ENCODE data around the gene ADGRD1.
"Not testable (repeated sequence)": the region's sequence is repeated elsewhere in the genome, so short reads cannot be mapped to it uniquely, and the experiment has no call there.

ADGRD1 gene

DNA sequence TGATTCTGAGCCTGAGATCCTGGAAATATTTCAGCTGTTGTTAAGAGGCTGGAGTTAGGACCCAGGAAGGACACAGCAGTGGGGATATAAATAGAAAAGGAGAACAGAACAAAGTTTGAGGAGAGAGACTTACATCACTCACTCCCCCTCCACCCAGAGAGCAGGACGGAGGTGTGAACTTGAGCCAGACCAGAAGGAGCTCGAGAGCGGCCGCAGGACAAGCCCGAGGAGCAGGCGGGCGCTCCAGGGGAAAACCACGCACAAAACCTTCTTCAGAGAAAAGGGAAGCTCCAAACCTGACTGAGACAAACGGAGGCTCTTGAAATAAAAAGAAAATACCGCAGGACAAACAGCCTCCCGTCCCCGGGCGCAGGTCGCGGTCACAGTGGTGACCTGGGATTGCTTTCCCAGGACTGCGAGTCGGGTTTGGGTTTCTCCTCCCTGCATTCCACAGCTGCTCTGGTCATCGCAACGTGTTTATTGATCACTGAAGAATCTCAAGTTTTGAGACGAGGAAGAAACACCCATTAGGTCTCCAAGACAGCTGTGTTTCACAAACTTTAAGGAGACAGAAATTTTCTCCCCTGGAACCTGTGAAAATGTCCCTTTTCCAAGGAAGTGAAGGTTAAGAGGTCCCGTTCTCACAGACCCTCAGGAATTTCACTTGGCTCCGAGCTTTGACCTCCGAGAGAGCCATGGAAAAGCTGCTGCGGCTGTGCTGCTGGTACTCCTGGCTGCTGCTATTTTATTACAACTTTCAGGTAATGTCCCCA lies at the start of gene ADGRD1:
ADGRD1 (plus strand) TSS at position 137 of the 773 bp plus-strand sequence; CDS start at position 696, 559 bp downstream.
- no peak for DNase-seq

DNA sequence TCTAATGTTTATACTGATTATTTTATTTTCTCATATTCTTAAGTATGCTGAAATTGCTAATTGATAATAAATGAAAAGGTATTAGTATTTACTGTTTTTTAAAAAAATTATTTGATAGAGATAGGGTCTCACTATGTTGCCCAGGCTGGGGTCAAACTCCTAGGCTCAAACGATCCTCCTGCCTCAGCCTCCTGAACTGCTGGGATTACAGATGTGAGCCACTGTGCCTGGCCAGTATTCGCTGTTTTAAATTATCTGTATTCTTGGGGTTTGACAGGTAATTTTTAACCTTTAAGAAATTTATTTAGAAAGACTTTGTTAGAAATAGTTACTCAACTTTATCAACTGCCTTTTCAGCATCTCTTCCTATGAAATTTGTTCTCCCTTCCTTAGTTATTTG lies 49.6 kb upstream of the ADGRD1 start:
- no peak for DNase-seq

DNA sequence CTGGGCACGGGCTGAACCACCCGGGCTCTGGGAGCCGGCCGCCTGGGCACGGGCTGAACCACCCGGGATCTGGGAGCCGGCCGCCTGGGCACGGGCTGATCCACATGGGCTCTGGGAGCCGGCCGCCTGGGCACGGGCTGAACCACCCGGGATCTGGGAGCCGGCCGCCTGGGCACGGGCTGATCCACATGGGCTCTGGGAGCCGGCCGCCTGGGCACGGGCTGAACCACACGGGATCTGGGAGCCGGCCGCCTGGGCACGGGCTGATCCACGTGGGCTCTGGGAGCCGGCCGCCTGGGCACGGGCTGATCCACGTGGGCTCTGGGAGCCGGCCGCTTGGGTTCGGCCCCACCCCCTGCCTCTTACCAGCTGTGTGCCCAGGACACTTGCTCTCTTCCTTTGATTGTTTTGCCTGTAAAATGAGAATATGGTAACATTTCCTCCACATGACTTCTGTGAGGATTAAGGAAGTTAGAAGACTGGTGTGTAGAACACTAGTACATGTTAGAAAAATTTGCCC lies 48.7 kb upstream of the ADGRD1 start:
- not testable (repeated sequence) for DNase-seq

DNA sequence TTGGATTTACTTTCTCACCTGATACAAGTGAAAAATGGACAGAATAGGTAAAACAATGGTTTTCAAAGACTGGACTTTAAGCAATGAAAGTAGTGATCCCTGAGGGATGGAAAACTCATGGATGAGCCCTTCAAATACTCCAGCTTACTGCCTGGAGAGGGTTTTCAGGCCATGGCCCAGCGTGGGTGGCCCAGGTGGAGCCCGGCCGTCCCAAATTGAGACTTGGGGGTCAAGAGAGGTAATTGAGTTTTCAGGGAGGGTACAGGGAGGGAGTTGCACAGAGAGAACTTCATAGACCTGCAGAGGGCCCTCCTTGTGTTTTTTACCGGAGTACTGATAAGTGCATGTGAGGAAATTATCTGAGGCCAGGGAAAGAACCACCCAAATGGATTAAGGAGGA lies 44.6 kb upstream of the ADGRD1 start:
- no peak for DNase-seq

DNA sequence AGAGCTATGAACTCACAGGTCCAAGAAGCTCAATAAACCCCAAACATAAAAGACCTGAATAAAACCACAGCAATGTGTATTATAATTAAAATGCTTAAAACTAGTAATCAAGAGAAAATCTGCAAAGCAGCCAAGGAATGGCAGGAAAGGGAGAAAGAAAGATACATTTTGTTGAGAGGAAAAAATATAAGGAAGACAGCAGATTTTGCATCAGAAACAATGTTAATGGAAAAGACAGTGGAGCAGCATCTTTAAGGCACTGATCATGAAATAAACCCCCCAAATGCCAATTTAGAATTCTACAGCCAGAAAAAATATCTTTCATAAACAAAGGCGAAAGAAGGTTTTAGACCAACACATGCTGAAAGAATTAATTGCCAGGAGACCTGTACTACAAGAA lies 42.5 kb upstream of the ADGRD1 start:
- no peak for DNase-seq

DNA sequence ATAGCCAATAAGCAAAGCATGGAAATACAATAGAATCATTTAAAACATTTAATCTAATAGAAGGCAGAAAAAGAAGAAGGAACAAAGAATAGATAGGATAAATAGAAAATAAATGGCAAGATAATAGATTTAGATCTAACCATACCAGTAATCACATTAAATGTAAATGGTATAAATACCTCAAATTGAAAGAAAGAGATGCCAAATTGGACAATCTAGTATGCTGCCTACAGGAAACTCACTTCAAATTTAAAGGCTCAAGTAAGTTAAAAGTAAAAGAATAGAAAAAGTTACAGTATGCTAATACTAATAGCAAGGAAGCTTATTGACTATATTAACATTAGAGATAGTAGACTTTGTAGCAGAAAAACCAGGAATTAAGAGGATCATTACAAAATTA lies 41.8 kb upstream of the ADGRD1 start:
- DNase-seq: no peak

DNA sequence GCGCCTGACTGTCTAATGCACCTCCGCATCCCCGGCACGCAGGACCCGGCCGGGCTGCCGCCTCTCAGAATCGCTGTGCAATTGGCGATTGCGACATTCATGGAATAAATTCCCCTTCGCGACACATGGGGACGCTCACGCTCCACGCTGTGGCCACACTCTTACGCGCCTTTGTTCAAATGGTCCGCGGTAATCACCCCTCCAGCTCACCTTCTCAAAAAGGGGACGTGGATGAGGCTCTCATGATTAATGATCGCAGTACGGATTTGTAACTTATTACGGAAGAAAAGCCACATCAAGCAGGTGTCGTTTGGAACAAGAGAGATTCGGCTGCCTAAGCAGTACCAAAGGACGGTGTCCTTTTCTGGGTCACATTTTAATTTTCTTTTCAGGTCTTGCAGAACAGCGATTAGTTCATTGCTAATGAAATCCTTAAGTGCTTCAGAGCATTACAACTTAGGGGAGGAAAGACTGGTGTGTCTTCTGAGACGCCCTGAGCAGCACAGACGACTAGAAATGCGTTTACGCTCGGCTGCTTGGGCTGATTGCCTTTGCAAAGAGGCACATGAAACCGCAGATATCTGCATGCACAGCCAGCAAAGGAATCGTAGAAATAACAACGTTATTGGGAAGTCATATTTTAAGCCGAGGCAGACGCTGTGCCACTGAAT lies 37.3 kb upstream of the ADGRD1 start:
- DNase-seq: peak; percentile 16

DNA sequence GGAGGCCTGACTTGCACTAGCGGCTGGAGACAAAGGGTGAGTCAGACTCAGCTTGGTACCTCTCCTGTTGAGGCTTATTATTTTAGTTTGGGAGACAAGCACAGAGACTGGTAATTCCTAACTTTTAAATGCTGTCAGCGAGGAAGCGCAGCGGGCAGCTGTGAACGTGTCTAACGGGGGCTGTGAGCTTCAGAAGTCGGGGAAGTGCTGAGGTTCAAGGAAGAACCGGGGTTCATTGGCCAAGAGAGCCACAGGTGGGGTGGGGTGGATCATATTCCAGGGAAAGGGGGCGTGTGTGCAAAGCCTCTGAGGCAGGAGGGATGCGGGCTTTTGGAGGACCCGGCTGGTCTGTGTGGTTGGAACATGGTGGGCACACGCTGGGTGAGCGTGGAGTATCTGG lies 36.1 kb upstream of the ADGRD1 start:
- no peak for DNase-seq

DNA sequence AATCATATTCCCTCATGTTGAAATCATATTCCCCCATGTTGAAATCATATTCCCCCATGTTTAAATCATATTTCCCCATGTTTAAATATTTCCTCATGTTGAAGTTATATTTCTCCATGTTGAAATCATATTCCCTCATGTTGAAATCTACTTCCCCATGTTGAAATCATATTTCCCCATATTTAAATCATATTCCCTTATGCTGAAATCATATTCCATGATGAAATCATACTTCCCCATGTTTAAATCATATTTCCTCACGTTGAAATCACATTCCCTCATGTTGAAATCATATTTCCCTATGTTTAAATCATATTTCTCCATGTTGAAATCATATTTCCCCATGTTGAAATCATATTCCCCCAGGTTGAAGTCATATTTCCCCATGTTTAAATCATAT lies 34.6 kb upstream of the ADGRD1 start:
- DNase-seq: no peak

DNA sequence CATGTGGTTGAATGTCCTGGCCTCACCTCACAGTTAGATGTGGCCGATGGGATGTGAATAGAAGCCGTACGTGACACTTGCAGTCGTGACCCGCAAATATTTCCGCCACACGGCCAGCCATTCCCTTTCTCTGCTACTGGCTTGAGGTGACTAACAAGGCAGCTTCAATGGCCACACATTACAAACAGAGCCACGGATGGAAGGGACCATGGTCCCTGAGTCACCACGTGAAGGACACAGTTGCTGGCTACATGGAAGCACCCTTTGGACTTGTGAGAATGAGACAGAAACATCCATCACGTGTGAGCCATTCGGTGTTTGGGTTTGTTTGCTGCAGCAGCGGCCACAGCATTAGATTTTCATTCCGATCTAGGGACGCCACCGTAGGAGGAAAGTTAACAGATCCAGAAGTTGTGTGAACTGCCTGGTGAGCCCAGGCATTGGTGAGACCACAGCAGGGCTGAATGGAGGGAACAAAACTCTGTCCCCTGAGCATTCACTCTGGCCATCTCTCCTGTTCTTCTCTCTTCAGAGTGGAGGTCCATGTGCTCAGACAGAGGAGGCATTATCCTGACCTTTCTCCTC lies 33.5 kb upstream of the ADGRD1 start:
- DNase-seq: no peak

DNA sequence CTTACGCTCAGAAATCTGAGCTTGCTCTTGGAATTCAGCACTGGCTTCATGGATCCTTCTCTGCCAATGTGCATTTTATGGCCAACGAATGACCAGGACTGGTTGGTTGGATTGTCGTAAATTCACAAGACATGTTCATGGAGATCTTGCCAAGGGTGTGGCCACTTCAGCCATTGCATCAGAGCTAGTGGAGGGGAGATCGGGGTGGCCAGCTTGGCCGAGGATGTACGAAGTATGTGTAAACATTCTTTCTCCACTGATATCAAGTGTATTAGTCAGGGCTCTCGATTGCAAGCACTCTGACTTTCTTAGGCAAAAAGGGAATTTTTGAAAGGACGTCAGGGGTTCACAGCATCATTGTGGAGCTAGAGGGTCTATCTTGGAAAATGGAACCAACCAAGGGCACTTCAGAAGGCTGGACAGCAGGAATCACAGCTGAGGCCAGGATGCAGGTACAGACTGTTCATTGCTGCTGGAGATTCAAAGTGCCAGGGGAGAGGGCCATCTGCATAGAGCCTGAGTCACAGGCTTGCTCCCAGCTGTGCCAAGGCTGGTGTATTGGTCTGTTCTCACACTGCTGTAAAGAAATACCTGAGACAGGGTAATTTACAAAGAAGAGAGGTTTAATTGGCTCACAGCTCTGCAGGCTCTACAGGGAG lies 32.9 kb upstream of the ADGRD1 start:
- peak; percentile 88 for DNase-seq

DNA sequence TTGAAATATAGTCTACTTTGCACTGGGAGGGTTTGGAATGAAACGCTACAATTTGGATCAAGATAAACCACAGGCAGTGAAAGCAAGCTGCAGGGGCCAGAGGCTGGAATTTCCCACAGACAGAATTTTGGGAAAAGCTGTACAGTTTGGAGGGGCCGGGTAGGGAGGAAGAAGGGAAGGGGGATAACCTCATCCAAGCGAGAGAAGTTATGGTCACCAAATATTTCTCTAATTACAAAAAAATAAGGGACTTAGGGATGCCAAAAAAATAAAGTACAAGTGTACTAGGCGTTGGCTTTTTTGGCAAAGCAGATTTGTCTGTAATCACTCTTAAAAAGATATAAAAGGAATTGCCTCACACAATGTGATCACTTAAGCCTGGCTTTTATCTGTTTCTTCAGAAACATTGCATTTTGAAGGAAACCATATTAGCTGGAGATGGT lies 31.2 kb upstream of the ADGRD1 start:
- no peak for DNase-seq

DNA sequence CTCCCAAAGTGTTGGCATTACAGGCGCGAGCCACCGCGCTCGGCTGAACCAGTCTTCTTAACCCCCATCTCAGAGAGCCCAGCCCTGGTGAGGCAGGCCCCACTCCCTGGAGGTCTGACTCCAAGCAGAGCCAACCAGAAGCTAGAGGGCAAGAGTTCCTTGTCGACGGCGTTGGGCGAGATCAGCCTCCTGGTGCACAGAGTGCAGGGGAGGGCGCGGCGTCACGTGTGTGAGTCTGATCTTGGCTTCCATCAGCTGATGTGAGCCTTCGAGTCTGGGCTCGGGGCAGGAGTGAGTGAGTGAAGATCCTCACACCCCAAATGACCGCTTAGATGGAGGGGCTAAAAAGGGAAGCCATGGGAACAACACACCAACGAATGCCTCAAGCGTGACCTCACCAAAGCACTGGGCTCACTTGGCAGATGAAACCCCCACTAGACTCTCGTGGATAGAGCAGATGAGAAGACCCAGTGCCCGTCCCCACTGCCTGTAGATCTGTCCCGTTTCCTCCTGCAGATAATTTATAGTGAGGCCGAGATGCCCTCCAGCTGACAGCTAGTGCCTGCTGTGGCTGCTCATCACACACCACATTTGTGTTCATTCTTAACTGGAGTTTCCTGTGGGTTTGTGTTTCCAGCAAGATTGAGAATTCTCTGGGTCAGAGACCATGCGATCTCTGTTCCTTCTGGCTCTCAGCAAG lies 28.6 kb upstream of the ADGRD1 start:
- no peak for DNase-seq

DNA sequence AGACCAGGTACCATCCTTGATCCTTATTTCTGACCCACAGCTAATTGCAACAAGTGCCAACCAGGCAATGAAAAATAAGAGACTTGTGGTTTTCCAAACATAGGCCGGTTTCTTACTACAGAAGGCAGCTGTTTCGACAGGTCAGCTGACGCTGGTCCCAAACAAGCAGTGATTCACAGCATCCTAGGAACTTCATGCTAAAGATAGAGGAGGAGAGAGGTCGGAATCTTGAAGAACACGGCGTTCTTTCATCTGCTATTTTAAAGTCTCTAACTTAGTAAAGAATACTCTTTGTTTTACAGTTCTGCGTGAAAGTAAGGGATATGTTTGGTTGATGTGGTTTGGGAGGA lies 28.1 kb upstream of the ADGRD1 start:
- no peak for DNase-seq

DNA sequence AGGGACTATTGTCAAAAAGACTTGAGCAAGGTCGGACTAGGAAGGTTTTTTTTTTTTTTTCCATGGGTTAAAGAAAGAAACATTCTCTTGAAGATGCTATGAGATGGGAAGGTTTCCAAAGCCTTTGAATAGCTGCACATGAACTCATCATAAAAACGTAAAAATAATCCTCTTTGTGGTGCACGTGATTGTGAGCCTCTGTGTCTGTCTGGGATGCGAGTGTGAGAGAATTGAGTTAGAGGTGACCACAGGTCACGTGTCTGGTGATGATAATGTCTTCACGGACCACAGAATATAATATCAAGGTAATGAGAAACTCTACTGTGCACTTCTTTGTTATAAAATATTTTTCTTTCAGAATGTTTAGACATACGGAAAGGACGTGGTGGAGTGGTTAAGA lies 24.3 kb upstream of the ADGRD1 start:
- no peak for DNase-seq

DNA sequence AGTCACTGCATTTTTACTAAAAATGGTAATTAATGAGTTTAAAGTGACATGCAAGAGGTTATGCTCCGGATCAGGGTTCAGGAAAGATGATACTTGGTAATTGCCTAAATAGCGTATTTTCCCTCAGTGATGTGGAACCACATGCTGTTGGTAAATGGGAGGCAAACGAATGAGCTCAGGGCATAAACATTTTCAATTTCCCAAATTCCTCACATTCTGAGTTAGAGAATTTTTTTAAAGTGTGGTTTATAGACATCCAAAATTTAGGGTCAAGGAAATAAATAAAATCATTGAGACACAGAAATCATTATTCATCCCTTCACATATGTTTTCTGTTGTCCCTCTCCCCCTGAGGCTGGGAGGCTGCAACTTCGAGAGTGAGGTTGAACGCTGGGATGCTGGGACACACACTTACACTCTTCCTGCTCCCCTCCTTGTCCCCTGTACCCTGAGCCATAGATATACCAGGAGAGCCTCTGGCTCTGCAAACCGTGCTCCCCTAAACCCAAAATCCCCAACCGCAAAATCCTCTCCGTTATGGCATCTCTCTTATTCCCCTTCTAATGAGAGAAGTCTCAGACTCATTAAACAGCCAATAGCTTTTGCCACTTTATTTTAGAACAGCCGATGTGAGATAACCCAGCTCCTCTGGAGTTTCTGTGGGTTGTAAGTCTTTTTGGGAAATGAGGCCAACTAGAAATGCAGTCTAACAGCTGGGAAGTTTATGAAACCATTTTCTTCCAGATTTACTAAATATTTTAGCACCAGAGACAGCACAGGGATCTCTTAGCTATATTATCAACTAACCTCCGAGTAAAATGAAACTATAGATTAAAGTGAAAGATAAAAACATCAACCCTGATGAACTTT lies 21.4 kb upstream of the ADGRD1 start:
- DNase-seq: no peak

DNA sequence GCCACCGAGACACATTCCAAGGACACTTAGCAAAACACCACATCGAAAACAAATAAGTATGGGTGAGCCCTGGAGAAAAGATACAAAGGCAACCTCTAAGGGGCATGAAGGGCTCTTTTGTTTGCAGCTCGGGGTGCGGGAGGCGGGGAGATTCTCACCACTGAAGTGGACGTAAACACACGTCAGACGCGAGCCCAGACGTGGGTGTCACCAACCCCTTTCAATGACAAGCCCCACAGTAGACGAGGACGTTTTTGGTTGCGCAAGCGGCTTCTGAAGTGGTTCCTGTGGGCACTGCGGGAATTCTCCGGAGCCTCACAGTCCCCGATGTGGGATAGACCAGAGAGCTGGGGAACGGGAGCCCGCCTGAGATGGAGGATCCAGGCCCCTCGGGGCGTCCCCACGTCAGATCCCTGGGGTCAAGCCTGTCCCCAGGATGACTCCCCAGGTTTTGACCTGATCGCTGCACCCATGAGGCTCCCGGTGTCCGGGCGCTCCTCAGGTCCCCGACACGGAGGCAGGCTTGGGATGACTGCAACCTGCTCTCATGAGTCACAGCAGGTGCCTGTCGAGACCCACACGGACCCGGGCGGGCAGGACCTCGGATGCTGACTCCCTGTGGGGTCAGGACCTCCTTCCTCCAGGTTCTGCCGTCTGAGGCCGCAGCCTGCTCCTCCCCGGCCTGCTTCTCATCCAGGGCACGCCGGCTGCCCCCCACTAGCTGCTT lies 20.3 kb upstream of the ADGRD1 start:
- DNase-seq: no peak

DNA sequence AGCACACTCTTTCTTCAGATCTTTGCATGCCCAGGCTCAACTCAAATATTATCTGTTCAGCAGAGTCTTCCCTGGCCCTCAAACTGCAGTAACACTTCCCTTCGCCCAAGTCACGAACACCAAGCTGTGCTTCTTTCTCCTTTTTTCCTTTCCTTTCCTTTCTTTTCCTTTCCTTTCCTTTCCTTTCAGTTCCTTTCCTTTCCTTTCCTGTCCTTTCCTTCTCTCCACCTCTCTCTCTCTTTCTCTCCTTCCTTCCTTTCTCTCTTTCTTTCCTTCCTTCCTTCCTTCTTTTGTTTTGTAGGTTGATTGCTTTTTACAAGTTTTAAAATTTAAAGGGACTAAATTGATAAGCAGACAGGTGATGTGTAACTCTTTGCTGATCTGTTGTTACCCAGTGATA lies 19.0 kb upstream of the ADGRD1 start:
- no peak for DNase-seq

DNA sequence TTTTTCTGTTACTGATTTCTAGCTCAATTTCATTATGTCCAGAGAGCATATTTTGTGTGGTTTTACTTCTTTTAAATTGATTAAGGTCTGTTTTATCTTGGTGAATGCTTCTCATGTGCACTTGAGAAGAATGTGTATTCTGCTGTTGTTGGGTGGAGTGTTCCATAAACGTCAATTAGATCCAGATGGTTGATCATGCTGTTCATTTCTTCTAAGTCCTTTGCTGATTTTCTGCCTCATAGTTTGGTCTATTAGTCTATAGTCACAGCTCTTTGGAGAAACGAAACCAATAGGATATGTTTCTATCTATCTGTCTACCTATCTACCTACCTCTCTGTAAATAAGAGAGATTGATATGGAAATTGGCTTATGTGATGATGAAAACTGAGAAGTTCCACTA lies 17.1 kb upstream of the ADGRD1 start:
- DNase-seq: no peak

DNA sequence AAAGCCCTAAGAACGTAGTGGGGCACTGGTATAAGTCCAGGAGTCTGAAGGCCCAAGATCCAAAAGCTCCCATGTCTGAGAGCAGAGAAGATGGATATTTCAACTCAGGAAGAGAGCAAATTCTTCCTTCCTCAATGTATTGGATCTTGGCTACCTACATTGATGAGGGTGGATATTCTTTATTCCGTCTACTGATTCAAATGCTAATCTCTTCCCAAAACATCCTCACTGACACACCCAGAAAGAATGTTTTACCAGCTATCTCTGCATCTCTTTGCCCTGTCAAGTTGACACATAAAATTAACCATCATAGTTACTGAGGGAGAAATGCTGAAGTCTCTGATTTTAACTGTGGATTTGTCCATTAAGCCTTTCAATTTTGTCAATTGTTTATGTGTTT lies 16.6 kb upstream of the ADGRD1 start:
- DNase-seq: no peak

DNA sequence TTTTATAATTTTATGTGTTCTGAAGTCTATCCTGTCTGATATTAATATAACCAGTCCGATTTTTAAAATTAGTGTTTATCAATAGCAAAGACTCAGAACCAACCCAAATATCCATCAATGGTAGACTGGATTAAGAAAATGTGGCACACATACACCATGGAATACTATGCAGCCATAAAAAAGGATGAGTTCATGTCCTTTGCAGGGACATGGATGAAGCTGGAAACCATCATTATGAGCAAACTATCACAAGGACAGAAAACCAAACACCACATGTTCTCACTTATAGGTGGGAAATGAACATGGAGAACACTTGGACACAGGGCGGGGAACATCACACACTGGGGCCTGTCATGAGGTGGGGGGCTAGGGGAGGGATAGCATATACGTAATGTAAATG lies 16.2 kb upstream of the ADGRD1 start:
- DNase-seq: not testable (repeated sequence)

Data from NCI-H226 (cell line).